Ascending aorta (tissue), 2 donors: ENCODE results near the gene MMADHC. TPM values are rescaled to one million over a fixed set of nuclear protein-coding genes. Genes with fewer than 3 reads are reported as not detected.

Experiments used
- DNase-seq, 2 donors: peaks; one replicate each; pipeline ENCODE4 v3.0.0-alpha.2; 2019; ENCODE audit warnings: low spot score in 2 of 2
- H3K27ac ChIP-seq, 2 donors: fragments of 200-600 bp; sonication (generic); one replicate each; pipeline ENCODE4 v1.5.1; 2016 to 2017; ENCODE audit warnings: mild to moderate bottlenecking in 1 of 2
- H3K27me3 ChIP-seq: fragments of 200-600 bp; sonication (generic); one replicate; pipeline ENCODE4 v1.5.1; 2017
- H3K36me3 ChIP-seq, 2 donors: fragments of 200-600 bp; sonication (generic); one replicate each; pipeline ENCODE4 v1.5.1; 2016
- H3K4me1 ChIP-seq, 2 donors: fragments of 200-600 bp; sonication (generic); one replicate each; pipeline ENCODE4 v1.5.1; 2016 to 2017; ENCODE audit warnings: mild to moderate bottlenecking in 1 of 2
- H3K4me3 ChIP-seq, 2 donors: fragments of 200-600 bp; sonication (generic); one replicate each; pipeline ENCODE4 v1.5.1; 2016 to 2017; ENCODE audit warnings: mild to moderate bottlenecking in 1 of 2
- H3K9me3 ChIP-seq, 2 donors: fragments of 200-600 bp; sonication (generic); one replicate each; pipeline ENCODE4 v1.5.1; 2016
- intact Hi-C: fragments of 100-400 bp; cut with DNase I; formaldehyde crosslinking; loops from one replicate; pipeline ENCODE4 v1.15.1; 2023
- total RNA-seq: library from RNA; depleted of rRNA; stranded (reverse); fragments of >200 nt; gene quantifications from one replicate; pipeline ENCODE4 v1.1.0, GENCODE V29; 2016
- TF ChIP-seq, protein P1 (sequence below), 3 experiments: fragments of 200-600 bp in 2 of 3; fragments of 450-650 bp in 1 of 3; sonication (generic) in 2 of 3; IDR thresholded peaks; one replicate each; pipeline ENCODE4 v1.5.1; 2016 to 2019; ENCODE audit warnings: antibody characterized with exemption in 3 of 3, mild to moderate bottlenecking in 1 of 3, moderate library complexity in 1 of 3

The MMADHC gene
- total RNA-seq, 1 donor from 2014 or later, result 35.8 TPM

DNA sequence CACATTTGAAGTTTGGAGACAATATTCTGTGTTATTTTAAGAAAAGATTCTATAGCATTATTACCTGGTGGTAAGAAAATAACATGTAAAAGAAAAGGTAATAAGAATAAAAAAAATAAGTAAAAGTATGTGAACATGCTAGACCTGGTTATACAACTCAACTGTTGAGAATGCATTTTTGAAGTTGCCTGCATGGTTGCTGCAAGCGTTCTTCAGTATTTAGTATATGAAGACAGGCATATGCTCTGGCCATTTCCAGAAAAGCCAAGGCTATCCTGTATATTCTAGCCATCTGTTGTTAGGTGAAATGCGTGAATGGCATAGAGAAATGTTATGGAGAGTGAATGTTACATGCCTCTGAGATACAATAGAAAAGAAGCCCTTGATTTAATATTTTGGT, 6.8 kb upstream of the MMADHC start:
- no peaks in the 10 kb centered on the region for H3K36me3 ChIP-seq
- DNase-seq, result no peak
- H3K4me1 ChIP-seq, result no peaks in the 10 kb centered on the region
- H3K27ac ChIP-seq, result no peak overlapping the region
- H3K27me3 ChIP-seq, result no peaks in the 10 kb centered on the region
- H3K9me3 ChIP-seq, result no peaks in the 10 kb centered on the region
- intact Hi-C loops, result loop anchor here (10.0 kb wide), 2 partner anchors 570 to 680 kb away; no protein-coding TSS in a partner anchor
- TF ChIP-seq, protein P1, sequence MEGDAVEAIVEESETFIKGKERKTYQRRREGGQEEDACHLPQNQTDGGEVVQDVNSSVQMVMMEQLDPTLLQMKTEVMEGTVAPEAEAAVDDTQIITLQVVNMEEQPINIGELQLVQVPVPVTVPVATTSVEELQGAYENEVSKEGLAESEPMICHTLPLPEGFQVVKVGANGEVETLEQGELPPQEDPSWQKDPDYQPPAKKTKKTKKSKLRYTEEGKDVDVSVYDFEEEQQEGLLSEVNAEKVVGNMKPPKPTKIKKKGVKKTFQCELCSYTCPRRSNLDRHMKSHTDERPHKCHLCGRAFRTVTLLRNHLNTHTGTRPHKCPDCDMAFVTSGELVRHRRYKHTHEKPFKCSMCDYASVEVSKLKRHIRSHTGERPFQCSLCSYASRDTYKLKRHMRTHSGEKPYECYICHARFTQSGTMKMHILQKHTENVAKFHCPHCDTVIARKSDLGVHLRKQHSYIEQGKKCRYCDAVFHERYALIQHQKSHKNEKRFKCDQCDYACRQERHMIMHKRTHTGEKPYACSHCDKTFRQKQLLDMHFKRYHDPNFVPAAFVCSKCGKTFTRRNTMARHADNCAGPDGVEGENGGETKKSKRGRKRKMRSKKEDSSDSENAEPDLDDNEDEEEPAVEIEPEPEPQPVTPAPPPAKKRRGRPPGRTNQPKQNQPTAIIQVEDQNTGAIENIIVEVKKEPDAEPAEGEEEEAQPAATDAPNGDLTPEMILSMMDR (IDR thresholded peaks at IDR 0.05), result no peak
- H3K4me3 ChIP-seq, result no peak overlapping the region

DNA sequence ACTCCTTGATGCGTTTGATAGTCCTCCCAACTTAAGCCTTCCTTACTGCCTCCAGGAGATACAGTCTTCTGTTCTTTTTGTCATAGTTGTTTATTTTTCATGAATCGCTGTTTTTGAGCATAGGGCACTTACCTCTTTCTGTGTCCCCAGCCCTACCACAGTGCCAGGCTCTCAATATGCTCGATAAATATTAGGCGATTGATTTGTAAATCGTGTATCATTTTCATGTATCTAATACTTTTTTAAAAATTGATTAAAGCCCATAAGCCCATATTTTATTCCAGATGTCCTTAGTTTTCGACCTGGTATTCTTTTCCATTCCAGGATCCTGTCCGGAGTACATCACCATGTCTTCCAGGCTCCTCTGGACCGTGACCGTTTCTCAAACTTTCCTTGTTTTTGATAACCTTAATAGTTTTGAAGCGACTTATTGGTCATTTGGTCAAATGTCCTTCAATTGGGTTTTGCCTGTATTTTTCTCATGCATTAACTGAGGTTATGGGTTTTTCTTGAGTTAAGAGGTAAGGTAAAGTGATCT, 444 bp upstream of the MMADHC start:
- TF ChIP-seq, protein P1 (IDR thresholded peaks at IDR 0.05), result no peak
- Histone ChIP-seq H3K4me1 (peaks cover 0 to 16% of the 10 kb centered on the region in 2 donors), H3K27me3 (no peaks in the 10 kb centered on the region), H3K36me3 (no peaks in the 10 kb centered on the region), H3K27ac (peak overlapping the region; percentile 89 to 99), H3K9me3 (no peaks in the 10 kb centered on the region), H3K4me3 (peak overlapping the region; percentile 72 to 84)
- intact Hi-C loops, result loop anchor here (1.0 to 10.0 kb wide), 10 partner anchors 253 to 1827 kb away; partner anchors contain the start of genes ACVR2A, EPC2, LYPD6 and MBD5
- no peak for DNase-seq

DNA sequence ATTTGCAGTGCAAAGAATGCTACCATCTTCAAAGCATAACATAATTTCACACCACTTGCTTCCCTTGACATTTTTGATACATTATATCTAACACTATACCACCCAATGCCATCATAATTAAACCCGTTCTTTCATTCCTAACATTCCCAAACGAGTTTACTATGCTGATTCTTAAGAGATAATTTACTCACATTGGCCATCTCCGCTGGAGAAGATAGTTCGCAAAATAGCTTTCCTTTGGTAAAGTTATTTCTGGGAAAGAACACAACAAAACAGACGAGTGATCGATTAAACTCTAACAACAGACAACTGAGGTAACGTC, 716 bp downstream of the MMADHC start:
- DNase-seq, result no peak
- intact Hi-C loops, result loop anchor here (1.0 to 10.0 kb wide), 10 partner anchors 252 to 1828 kb away; partner anchors contain the start of genes ACVR2A, EPC2, LYPD6 and MBD5
- H3K27ac ChIP-seq, result peak overlapping the region; percentile 89 to 99
- peaks cover 0 to 16% of the 10 kb centered on the region in 2 donors for H3K4me1 ChIP-seq
- peak overlapping the region; percentile 72 to 84 for H3K4me3 ChIP-seq
- H3K9me3 ChIP-seq, result no peaks in the 10 kb centered on the region
- H3K36me3 ChIP-seq, result peaks cover 0 to 1% of the 10 kb centered on the region in 2 donors
- no peaks in the 10 kb centered on the region for H3K27me3 ChIP-seq
- TF ChIP-seq, protein P1 (IDR thresholded peaks at IDR 0.05), result no peak

DNA sequence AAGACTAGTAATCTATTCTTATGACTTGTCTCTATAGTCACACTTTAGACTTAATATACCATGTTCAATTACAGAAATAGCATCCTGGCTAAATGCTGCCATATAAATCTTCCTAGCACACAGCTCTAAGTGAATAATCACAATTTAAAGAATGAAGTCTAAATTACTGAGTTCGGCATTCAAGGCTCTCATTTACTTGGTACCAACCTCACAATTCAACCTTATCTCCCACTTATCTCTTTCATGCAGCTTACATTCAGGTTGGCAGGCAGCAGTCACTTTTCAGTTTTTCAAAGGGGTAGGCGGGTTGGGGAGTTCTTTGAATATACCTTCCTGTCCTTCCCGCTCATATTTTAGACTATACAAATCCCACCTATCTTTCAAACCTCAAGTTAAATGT, 1.5 kb downstream of the MMADHC start:
- Histone ChIP-seq H3K27me3 (no peaks in the 10 kb centered on the region), H3K27ac (peak overlapping the region in 1 of 2 donors; percentile 89), H3K4me3 (peak overlapping the region; percentile 72 to 84), H3K9me3 (no peaks in the 10 kb centered on the region), H3K4me1 (peaks cover 0 to 16% of the 10 kb centered on the region in 2 donors), H3K36me3 (peaks cover 0 to 9% of the 10 kb centered on the region in 2 donors)
- DNase-seq, result no peak
- intact Hi-C loops, result loop anchor here (2.0 to 10.0 kb wide), 9 partner anchors 251 to 1829 kb away; partner anchors contain the start of genes ACVR2A, EPC2, LYPD6 and MBD5
- TF ChIP-seq, protein P1 (IDR thresholded peaks at IDR 0.05), result no peak

DNA sequence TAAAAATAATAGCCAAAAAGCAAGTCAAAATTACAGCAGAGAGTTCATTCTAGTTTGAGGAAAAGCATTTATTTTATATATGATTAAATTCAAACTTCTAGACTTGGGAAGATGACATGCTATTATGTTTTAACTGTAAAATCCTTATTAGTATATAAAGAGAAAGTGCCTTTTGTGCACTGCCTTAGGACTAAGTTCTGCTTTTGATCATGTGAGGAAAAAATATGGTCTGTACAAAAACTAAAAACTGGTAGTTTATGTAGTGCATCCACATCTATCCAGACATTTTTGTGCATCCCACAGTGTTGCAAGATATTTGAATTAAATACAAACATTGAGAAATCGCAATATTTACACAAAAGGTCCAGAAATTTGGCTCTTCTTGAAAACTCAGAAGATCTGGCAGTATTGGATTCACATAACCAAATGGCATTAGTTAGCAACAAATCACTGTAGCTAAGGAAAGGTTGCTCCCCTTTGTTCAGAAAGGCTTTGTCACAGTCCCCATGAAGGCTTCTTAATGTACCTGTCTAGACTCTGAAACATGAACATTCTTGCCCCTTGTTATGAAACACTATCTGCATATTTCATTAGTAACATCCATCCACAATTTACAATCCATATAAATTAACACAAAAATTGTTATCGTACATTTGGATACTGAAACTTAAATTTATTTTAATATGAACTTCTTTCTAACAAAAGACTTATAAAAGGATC, 2.2 kb downstream of the MMADHC start:
- intact Hi-C loops, result loop anchor here (5.0 to 10.0 kb wide), 8 partner anchors 251 to 1829 kb away; partner anchors contain the start of genes ACVR2A, EPC2, LYPD6 and MBD5
- no peak for DNase-seq
- TF ChIP-seq, protein P1 (IDR thresholded peaks at IDR 0.05), result no peak
- Histone ChIP-seq H3K36me3 (peaks cover 0 to 12% of the 10 kb centered on the region in 2 donors), H3K27ac (peak overlapping the region in 1 of 2 donors; percentile 23), H3K27me3 (no peaks in the 10 kb centered on the region), H3K4me3 (peak overlapping the region; percentile 72 to 84), H3K4me1 (peaks cover 0 to 17% of the 10 kb centered on the region in 2 donors), H3K9me3 (no peaks in the 10 kb centered on the region)
